Heart left ventricle (tissue), 13 donors: ENCODE results near the gene TIAM2.

Experiments used
- POLR2A ChIP-seq, 2 donors: fragments of 450-650 bp; IDR thresholded peaks; one replicate each; pipeline ENCODE4 v1.6.1; 2017; ENCODE audit warnings: antibody characterized with exemption in 2 of 2, mild to moderate bottlenecking in 2 of 2, moderate library complexity in 2 of 2
- TF ChIP-seq, protein P1 (sequence below), 12 donors: fragments of 200-600 bp; sonication (generic) in 4 of 12; IDR thresholded peaks; one replicate each; pipeline versions ENCODE4 v1.5.0 to v1.8.0; 2018 to 2022; ENCODE audit warnings: antibody characterized with exemption in 12 of 12, mild to moderate bottlenecking in 5 of 12
- donor health status: ischemic (EF 13 %, LVEDD 7.1; RV severe dilation, severe dysfunction).
- donor health status: DM: no; HTN: yes; CAD: no.
- donor health status: DM: no; HTN: no; CAD: no.
- donor health status: ischemic (EF 25% LVEDD 6.9; RV normal size, moderate dysfunction).
- donor health status: ischemic (EF 25% LVEDD 5.7; RV mildly dilated, moderate dysfunction).
- donor health status: ischemic (EF 35%, LVEDD 5.7; RV mildly dilated, moderate dysfunction).
- donor health status: nonischemic (EF 11% LVEDD 7.7; RV severe dilation, severe dysfunction).
- donor health status: DM: yes; HTN: yes; CAD: no.
- donor health status: PGD.
- donor health status: ischemic (EF 29% LVEDD 5.4; RV normal size, mild dysfunction).
- donor health status: nonischemic (EF 23%, LVEDD 6.1; RV moderate dilation, normal function).

DNA sequence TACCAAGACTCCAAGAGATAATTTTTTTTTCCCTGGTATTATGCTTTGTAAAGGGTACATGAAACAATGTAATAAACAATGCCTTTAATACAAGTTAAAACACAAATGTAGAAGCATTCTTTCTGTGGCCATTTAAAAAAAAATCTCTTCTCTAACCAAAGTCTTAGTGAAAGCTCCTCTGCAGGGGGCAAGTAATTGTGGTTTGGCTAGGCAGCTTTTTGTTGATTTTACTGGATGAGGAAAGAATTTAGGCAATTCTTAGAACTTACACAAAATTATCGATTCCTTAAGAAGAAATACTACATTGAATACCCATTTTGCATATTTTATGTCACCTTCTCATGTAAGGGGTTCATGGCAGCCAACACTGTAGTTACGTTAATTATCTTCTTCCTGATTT lies 306.8 kb downstream of the TIAM2 start:
- no peak for TF ChIP-seq POLR2A (IDR thresholded peaks at IDR 0.05)
- TF ChIP-seq, protein P1, sequence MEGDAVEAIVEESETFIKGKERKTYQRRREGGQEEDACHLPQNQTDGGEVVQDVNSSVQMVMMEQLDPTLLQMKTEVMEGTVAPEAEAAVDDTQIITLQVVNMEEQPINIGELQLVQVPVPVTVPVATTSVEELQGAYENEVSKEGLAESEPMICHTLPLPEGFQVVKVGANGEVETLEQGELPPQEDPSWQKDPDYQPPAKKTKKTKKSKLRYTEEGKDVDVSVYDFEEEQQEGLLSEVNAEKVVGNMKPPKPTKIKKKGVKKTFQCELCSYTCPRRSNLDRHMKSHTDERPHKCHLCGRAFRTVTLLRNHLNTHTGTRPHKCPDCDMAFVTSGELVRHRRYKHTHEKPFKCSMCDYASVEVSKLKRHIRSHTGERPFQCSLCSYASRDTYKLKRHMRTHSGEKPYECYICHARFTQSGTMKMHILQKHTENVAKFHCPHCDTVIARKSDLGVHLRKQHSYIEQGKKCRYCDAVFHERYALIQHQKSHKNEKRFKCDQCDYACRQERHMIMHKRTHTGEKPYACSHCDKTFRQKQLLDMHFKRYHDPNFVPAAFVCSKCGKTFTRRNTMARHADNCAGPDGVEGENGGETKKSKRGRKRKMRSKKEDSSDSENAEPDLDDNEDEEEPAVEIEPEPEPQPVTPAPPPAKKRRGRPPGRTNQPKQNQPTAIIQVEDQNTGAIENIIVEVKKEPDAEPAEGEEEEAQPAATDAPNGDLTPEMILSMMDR (IDR thresholded peaks at IDR 0.05): no peak
